Measurements from ENCODE around the gene KRTAP10-4. TPM values are rescaled to one million over a fixed set of nuclear protein-coding genes. Genes with fewer than 3 reads are reported as not detected.

Gene KRTAP10-4
- total and polyA plus RNA-seq, 2 of the 4 experiments (the other 2 are of a cell fraction): not detected

DNA sequence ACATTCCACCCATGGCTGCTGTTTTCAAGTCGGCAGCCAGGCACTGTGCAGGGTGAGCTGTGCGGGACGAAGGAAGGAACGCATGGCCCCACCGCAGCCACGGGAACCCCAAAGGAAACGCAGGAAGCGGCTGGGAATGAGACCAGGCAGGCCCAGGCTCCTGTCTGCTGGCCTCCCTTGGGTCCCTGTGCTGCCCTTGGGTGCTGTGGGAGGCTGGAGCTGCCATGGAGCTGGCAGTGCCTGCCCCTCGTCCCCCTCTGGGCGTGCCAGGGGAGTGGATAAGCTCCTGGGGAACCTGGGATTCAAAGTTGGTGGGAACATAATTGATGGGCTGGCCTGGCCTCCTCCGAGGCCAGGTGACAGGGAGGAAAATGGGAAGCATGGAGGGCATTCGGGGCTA lies 5.3 kb upstream of the KRTAP10-4 start:
- Histone ChIP-seq H3K4me1 (ENCODE audit: control insufficient read depth, insufficient read depth, low read length) (no peaks in the 10 kb centered on the region), H4K91ac (ENCODE audit: insufficient read depth, low read depth, low read length) (no peak overlapping the region), H3K56ac (ENCODE audit: extremely low read depth, insufficient read depth, low read length) (no peak overlapping the region), H3K79me1 (ENCODE audit: low read depth in 1 of 2, low read length in 2 of 2) (no peaks in the 10 kb centered on the region), H3K14ac (replicated peaks; ENCODE audit: low read depth, low read length) (no peak overlapping the region), H2BK15ac (ENCODE audit: low read depth, low read length) (no peak overlapping the region), H3K4ac (ENCODE audit: low read depth, low read length) (no peak overlapping the region), H3K9me3 (ENCODE audit: control insufficient read depth, insufficient read depth, low read length) (peaks cover 4% of the 10 kb centered on the region), H3K23ac (ENCODE audit: low read depth, low read length) (no peak overlapping the region), H2AK9ac (replicated peaks; ENCODE audit: low read depth, low read length, poor library complexity) (no peak overlapping the region), H3K9me1 (ENCODE audit: insufficient read depth, low read length) (no peaks in the 10 kb centered on the region), H2BK120ac (ENCODE audit: low read depth, low read length) (no peak overlapping the region), H3K27me3 (ENCODE audit: control insufficient read depth, insufficient read depth, low read length) (peaks cover 2% of the 10 kb centered on the region; the same call in 1 of the 2 replicates), H2BK20ac (ENCODE audit: low read depth, low read length) (no peak overlapping the region), H3K27ac (ENCODE audit: insufficient read depth, low read length) (no peak overlapping the region), H2AFZ (replicated peaks; ENCODE audit: low read length, poor library complexity) (no peak overlapping the region), H3K18ac (ENCODE audit: low read depth, low read length) (no peak overlapping the region), H4K5ac (ENCODE audit: low read depth, low read length) (no peak overlapping the region), H2AK5ac (ENCODE audit: low read depth, low read length) (no peak overlapping the region), H4K8ac (ENCODE audit: low read depth in 2 of 2, low read length in 2 of 2) (no peak overlapping the region), H3K36me3 (ENCODE audit: control insufficient read depth, insufficient read depth, low read length) (no peaks in the 10 kb centered on the region), H3K9ac (ENCODE audit: low read depth, low read length) (no peak overlapping the region), H2BK5ac (ENCODE audit: low read depth, low read length, poor library complexity, severe bottlenecking) (no peak overlapping the region), H4K20me1 (ENCODE audit: insufficient read depth, low read length) (no peaks in the 10 kb centered on the region), H3K4me2 (ENCODE audit: low read depth, low read length) (no peak overlapping the region), H3K4me3 (ENCODE audit: insufficient read depth, low read depth, low read length) (no peak overlapping the region)
- intact Hi-C loops (cut with micrococcal nuclease): no loop called here
- TF ChIP-seq, protein P1, sequence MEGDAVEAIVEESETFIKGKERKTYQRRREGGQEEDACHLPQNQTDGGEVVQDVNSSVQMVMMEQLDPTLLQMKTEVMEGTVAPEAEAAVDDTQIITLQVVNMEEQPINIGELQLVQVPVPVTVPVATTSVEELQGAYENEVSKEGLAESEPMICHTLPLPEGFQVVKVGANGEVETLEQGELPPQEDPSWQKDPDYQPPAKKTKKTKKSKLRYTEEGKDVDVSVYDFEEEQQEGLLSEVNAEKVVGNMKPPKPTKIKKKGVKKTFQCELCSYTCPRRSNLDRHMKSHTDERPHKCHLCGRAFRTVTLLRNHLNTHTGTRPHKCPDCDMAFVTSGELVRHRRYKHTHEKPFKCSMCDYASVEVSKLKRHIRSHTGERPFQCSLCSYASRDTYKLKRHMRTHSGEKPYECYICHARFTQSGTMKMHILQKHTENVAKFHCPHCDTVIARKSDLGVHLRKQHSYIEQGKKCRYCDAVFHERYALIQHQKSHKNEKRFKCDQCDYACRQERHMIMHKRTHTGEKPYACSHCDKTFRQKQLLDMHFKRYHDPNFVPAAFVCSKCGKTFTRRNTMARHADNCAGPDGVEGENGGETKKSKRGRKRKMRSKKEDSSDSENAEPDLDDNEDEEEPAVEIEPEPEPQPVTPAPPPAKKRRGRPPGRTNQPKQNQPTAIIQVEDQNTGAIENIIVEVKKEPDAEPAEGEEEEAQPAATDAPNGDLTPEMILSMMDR (conservative IDR thresholded peaks at IDR 0.05; ENCODE audit: low read depth, low read length): no peak
- TF ChIP-seq RCOR1 (IDR thresholded peaks at IDR 0.05; ENCODE audit: insufficient replicate concordance, low read length) (no peak), SMC3 (IDR thresholded peaks at IDR 0.05; ENCODE audit: low read depth, low read length) (no peak), MXI1 (IDR thresholded peaks at IDR 0.05; ENCODE audit: borderline replicate concordance, low read depth, low read length) (no peak), RFX5 (IDR thresholded peaks at IDR 0.05; ENCODE audit: low read depth, low read length) (no peak), MAFK (IDR thresholded peaks at IDR 0.05; ENCODE audit: low read depth, low read length) (no peak), RAD21 (IDR thresholded peaks at IDR 0.05; ENCODE audit: low read length) (no peak), CEBPB (IDR thresholded peaks at IDR 0.05; ENCODE audit: low read depth, low read length) (no peak), NFE2L2 (IDR thresholded peaks at IDR 0.05; ENCODE audit: low read depth, low read length) (no peak), MAZ (IDR thresholded peaks at IDR 0.05; ENCODE audit: borderline replicate concordance, low read depth, low read length) (no peak), POLR2A (IDR thresholded peaks at IDR 0.05; ENCODE audit: low read depth, low read length) (no peak), FOS (IDR thresholded peaks at IDR 0.05; ENCODE audit: low read depth, low read length) (no peak), CHD1 (IDR thresholded peaks at IDR 0.05; ENCODE audit: low read depth, low read length) (no peak), BHLHE40 (IDR thresholded peaks at IDR 0.05; ENCODE audit: low read depth, low read length) (no peak)
- TF ChIP-seq, protein P2, sequence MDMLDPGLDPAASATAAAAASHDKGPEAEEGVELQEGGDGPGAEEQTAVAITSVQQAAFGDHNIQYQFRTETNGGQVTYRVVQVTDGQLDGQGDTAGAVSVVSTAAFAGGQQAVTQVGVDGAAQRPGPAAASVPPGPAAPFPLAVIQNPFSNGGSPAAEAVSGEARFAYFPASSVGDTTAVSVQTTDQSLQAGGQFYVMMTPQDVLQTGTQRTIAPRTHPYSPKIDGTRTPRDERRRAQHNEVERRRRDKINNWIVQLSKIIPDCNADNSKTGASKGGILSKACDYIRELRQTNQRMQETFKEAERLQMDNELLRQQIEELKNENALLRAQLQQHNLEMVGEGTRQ (IDR thresholded peaks at IDR 0.05; ENCODE audit: low read depth, low read length): no peak
- TF ChIP-seq, protein P3, sequence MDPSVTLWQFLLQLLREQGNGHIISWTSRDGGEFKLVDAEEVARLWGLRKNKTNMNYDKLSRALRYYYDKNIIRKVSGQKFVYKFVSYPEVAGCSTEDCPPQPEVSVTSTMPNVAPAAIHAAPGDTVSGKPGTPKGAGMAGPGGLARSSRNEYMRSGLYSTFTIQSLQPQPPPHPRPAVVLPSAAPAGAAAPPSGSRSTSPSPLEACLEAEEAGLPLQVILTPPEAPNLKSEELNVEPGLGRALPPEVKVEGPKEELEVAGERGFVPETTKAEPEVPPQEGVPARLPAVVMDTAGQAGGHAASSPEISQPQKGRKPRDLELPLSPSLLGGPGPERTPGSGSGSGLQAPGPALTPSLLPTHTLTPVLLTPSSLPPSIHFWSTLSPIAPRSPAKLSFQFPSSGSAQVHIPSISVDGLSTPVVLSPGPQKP (IDR thresholded peaks at IDR 0.05; ENCODE audit: borderline replicate concordance, low read depth, low read length): no peak
- CTCF ChIA-PET: interaction anchor here (0.6 kb wide), 1 partner anchor 31 kb away, joined by 3 read pairs; no protein-coding TSS in a partner anchor
- BruUV-seq (replicated peaks): no TSS peak
- POLR2A ChIA-PET (ENCODE audit: unreplicated experiment): no interaction called here
- ATAC-seq (ENCODE audit: low read depth): no peak
- 38% methylated on average over 3 of the region's 12 CpGs; no CpG with 5 or more reads in 1 of the 2 experiments for WGBS, 2 experiments (ENCODE audit: extremely low coverage in 2 of 2, insufficient read length in 1 of 2)
- in situ Hi-C loops (cut with MboI; ENCODE audit: low sequenced_read_pairs): no loop called here
- no peak for DNase-seq
- dilution Hi-C loops (cut with HindIII; ENCODE audit: low sequenced_read_pairs, unreplicated experiment): no loop called here

Measured in IMR-90 (cell line).